K562 (cell line): ENCODE results near the gene TOMM40L. TPM values are rescaled to one million over a fixed set of nuclear protein-coding genes. Genes with fewer than 3 reads are reported as not detected.

Experiments used
- ATAC-seq: fragments of 200-7000 bp; cut with Tn5 transposase; 3 replicates; pipeline ENCODE4 v1.9.1; 2020; ENCODE audit warnings: moderate library complexity
- BruUV-seq: library from RNA; stranded (reverse); fragments of 400-500 nt; replicated peaks from 2 replicates; lab custom pipeline; 2021; lab: Mats Ljungman, UMichigan
- CTCF ChIA-PET: fragments of 300-600 bp; formaldehyde crosslinking; extraction: SDS; loops from one replicate; lab custom pipeline; 2021; ENCODE audit warnings: low intra/inter-chr PET ratio; lab: Yijun Ruan, JAX
- POLR2A ChIA-PET: fragments of 300-600, 350-650 bp; sonication (Branson Sonifier 250); formaldehyde crosslinking; extraction: SDS; loops from one replicate; lab custom pipeline; 2021; ENCODE audit warnings: antibody characterized with exemption, inconsistent platforms; lab: Yijun Ruan, JAX
- DNase-seq, 4 experiments: peaks; one replicate each; pipeline versions ENCODE4 v3.0.0 to v3.0.0-alpha.2; 2011 to 2018; ENCODE audit warnings: low spot score in 3 of 4, mixed read lengths in 3 of 4; ENCODE audit errors: extremely low read depth in 1 of 4
- FAIRE-seq: peaks from 2 replicates; lab custom pipeline; 2011; peaks lifted over from hg19 to GRCh38; lab: Jason Lieb, UNC
- H2AFZ ChIP-seq: 2 replicates; pipeline ENCODE4 v1.6.0; 2011; ENCODE audit warnings: low read depth, low read length, control low read depth, inconsistent platforms
- H3K27ac ChIP-seq: fragments of 200-600 bp; 3 replicates; pipeline ENCODE4 v1.8.0; 2011; ENCODE audit warnings: low read depth, mild to moderate bottlenecking, control low read depth, inconsistent platforms, low read length, moderate library complexity, mixed read lengths; ENCODE audit errors: extremely low read depth
- H3K27me3 ChIP-seq, 2 experiments: fragments of 300-600 bp in 1 of 2; 2 replicates in 1 of 2; 3 replicates in 1 of 2; pipeline versions ENCODE4 v1.6.0 to v1.8.0; 2011; ENCODE audit warnings: inconsistent platforms in 2 of 2, low read length in 2 of 2, mild to moderate bottlenecking in 1 of 2, mixed read lengths in 1 of 2, moderate library complexity in 1 of 2; ENCODE audit not compliant: control insufficient read depth in 2 of 2, insufficient read depth in 2 of 2
- H3K36me3 ChIP-seq: fragments of 300-600 bp; 3 replicates; pipeline ENCODE4 v1.8.0; 2011; ENCODE audit warnings: mild to moderate bottlenecking, low read length, inconsistent platforms; ENCODE audit not compliant: control insufficient read depth, insufficient read depth
- H3K4me1 ChIP-seq, 2 experiments: fragments of 200-600 bp in 1 of 2; replicated peaks in 1 of 2; 2 replicates in 1 of 2; 3 replicates in 1 of 2; pipeline versions ENCODE4 v1.5.1 to v1.8.0; 2011; ENCODE audit warnings: inconsistent platforms in 2 of 2, low read length in 2 of 2, mild to moderate bottlenecking in 1 of 2, mixed read lengths in 1 of 2, moderate library complexity in 1 of 2; ENCODE audit not compliant: control insufficient read depth in 2 of 2, insufficient read depth in 2 of 2
- H3K4me2 ChIP-seq: 2 replicates; pipeline ENCODE4 v1.6.1; 2011; ENCODE audit warnings: low read length, control low read depth, inconsistent platforms, mixed read lengths; ENCODE audit not compliant: insufficient read depth
- H3K4me3 ChIP-seq: fragments of 200-600 bp; sonication (generic), shearing (Covaris generic); 2 replicates; pipeline ENCODE4 v1.5.1; 2016; ENCODE audit warnings: control low read depth, inconsistent platforms
- H3K79me2 ChIP-seq: fragments of 200-600 bp; 3 replicates; pipeline ENCODE4 v1.8.0; 2011; ENCODE audit warnings: low read length, inconsistent platforms; ENCODE audit not compliant: control insufficient read depth, insufficient read depth
- H3K9ac ChIP-seq, 2 experiments: 2 replicates each; pipeline versions ENCODE4 v1.6.0 to v1.6.1; 2011; ENCODE audit warnings: low read depth in 2 of 2, low read length in 2 of 2, control low read depth in 1 of 2, inconsistent platforms in 1 of 2, mild to moderate bottlenecking in 1 of 2, mixed read lengths in 1 of 2; ENCODE audit not compliant: insufficient read depth in 1 of 2
- H3K9me1 ChIP-seq: one replicate; pipeline ENCODE4 v1.6.0; 2011; ENCODE audit warnings: inconsistent platforms, mild to moderate bottlenecking, low read length, moderate library complexity; ENCODE audit not compliant: control insufficient read depth, insufficient read depth
- H3K9me3 ChIP-seq: replicated peaks from 2 replicates; pipeline ENCODE4 v1.5.1; 2011; ENCODE audit warnings: low read depth, low read length, inconsistent platforms; ENCODE audit not compliant: control insufficient read depth, insufficient read depth
- H4K20me1 ChIP-seq: replicated peaks from 2 replicates; pipeline ENCODE4 v1.6.1; 2011; ENCODE audit warnings: low read length, inconsistent platforms, mixed read lengths; ENCODE audit not compliant: control insufficient read depth, insufficient read depth
- BACH1 ChIP-seq: fragments of 200-800 bp; sonication (Bioruptor generic); IDR thresholded peaks from 2 replicates; pipeline ENCODE4 v1.6.1; 2016; ENCODE audit warnings: missing genetic modification characterization, missing compliant biosample characterization
- ETV1 ChIP-seq: fragments of 450-650 bp; conservative IDR thresholded peaks from 2 replicates; pipeline ENCODE4 v1.6.1; 2016; ENCODE audit warnings: missing genetic modification characterization, control low read depth, low read depth, missing compliant biosample characterization
- ETV6 ChIP-seq, 3 experiments: fragments of 150-350 bp in 1 of 3; sonication (generic) in 1 of 3; formaldehyde crosslinking in 1 of 3; IDR thresholded peaks; 2 replicates each; pipeline versions ENCODE4 v1.6.1 to v1.8.0; 2014 to 2022; ENCODE audit warnings: borderline replicate concordance in 2 of 3, low read depth in 2 of 3, antibody characterized with exemption in 1 of 3, low read length in 1 of 3, mild to moderate bottlenecking in 1 of 3, missing genetic modification reagents in 1 of 3
- FOXJ3 ChIP-seq: sonication (generic); formaldehyde crosslinking; IDR thresholded peaks from 2 replicates; pipeline ENCODE4 v1.4.0; 2020; ENCODE audit warnings: mild to moderate bottlenecking, missing genetic modification reagents
- HDGF ChIP-seq: fragments of 450-650 bp; IDR thresholded peaks from 2 replicates; pipeline ENCODE4 v1.6.1; 2016
- HSF4 ChIP-seq: fragments of 250-450 bp; sonication (Bioruptor Pico); IDR thresholded peaks from 2 replicates; pipeline ENCODE4 v2.1.2; 2022; ENCODE audit warnings: mild to moderate bottlenecking, moderate library complexity, borderline replicate concordance
- ILK ChIP-seq: fragments of 450-650 bp; IDR thresholded peaks from 2 replicates; pipeline ENCODE4 v1.6.1; 2016; ENCODE audit warnings: missing genetic modification characterization, low read depth, mild to moderate bottlenecking, missing compliant biosample characterization, moderate library complexity, borderline replicate concordance
- NFATC3 ChIP-seq: fragments of 450-650 bp; IDR thresholded peaks from 2 replicates; pipeline ENCODE4 v1.6.1; 2017; ENCODE audit warnings: mild to moderate bottlenecking
- PPARD ChIP-seq: fragments of 250-450 bp; sonication (Bioruptor Pico); IDR thresholded peaks from 2 replicates; pipeline ENCODE4 v1.8.0; 2022; ENCODE audit warnings: inconsistent platforms, mild to moderate bottlenecking, moderate library complexity
- PRMT5 ChIP-seq: sonication (generic); formaldehyde crosslinking; IDR thresholded peaks from 2 replicates; pipeline ENCODE4 v1.5.0; 2020; ENCODE audit warnings: missing genetic modification reagents
- RFX5 ChIP-seq: IDR thresholded peaks from 2 replicates; pipeline ENCODE4 v1.6.1; 2011; ENCODE audit warnings: low read depth, mild to moderate bottlenecking, improper control_type of control experiment, low read length
- ZNF778 ChIP-seq: fragments of 450-650 bp; formaldehyde crosslinking; IDR thresholded peaks from 2 replicates; pipeline ENCODE4 v1.4.0; 2020; ENCODE audit warnings: mild to moderate bottlenecking, moderate library complexity
- WGBS: fragments of 100-300 bp; shearing (Covaris generic); methylation state at CpG from one replicate; pipeline ENCODE4 v1.1.6; 2016; ENCODE audit warnings: low coverage, mixed read lengths; ENCODE audit not compliant: insufficient coverage; ENCODE audit errors: missing lambda C conversion rate; 5-methylcytosine and 5-hydroxymethylcytosine counted together
- in situ Hi-C: fragments of 300-500 bp; cut with MboI; formaldehyde crosslinking; loops from 4 replicates; pipeline ENCODE4 v1.15.0; 2018; ENCODE audit warnings: inconsistent platforms, mixed read lengths
- intact Hi-C: fragments of 100-400 bp; cut with micrococcal nuclease; formaldehyde crosslinking; loops from 2 replicates; pipeline ENCODE4 v1.14.2; 2022
- polyA plus RNA-seq, 8 experiments: library from polyadenylated mRNA; depleted of rRNA in 4 of 8; stranded (reverse) in 5 of 8; unstranded in 3 of 8; fragments of >200 nt; fragmentation: Nextera tagmentation in 2 of 8; fragmentation: Illumina TruSeq in 1 of 8; extraction: Ambion mirVana in 2 of 8; extraction: Trizol in 1 of 8; gene quantifications; 2 replicates each; pipeline versions ENCODE4 v1.2.1 to v1.2.3, GENCODE V29; 2011 to 2014; ENCODE audit warnings: inconsistent platforms in 1 of 8, missing spikeins in 1 of 8
- total RNA-seq, 7 experiments: library from RNA; depleted of rRNA in 6 of 7; stranded (reverse); fragments of >200 nt in 6 of 7; fragmentation: Illumina TruSeq in 2 of 7; extraction: Trizol in 2 of 7; gene quantifications; 2 replicates each; pipeline versions ENCODE4 v1.2.1 to v1.2.3, GENCODE V29; 2011 to 2021; ENCODE audit warnings: low replicate concordance in 1 of 7
- TF ChIP-seq, protein P1 (sequence below): sonication (generic); formaldehyde crosslinking; IDR thresholded peaks from 2 replicates; pipeline ENCODE4 v1.8.0; 2022; ENCODE audit warnings: missing genetic modification reagents, mild to moderate bottlenecking, moderate library complexity, borderline replicate concordance
- TF ChIP-seq, protein P2 (sequence below), 2 experiments: fragments of 450-650 bp; conservative IDR thresholded peaks; 2 replicates each; pipeline ENCODE4 v1.6.1; 2017; ENCODE audit warnings: mild to moderate bottlenecking in 2 of 2, moderate library complexity in 2 of 2
- TF ChIP-seq, protein P3 (sequence below): fragments of 250-450 bp; sonication (Bioruptor Pico); IDR thresholded peaks from 2 replicates; pipeline ENCODE4 v1.8.0; 2022; ENCODE audit warnings: moderate library complexity, mild to moderate bottlenecking, inconsistent platforms
- TF ChIP-seq, protein P4 (sequence below): fragments of 450-650 bp; IDR thresholded peaks from 2 replicates; pipeline ENCODE4 v1.6.1; 2018; ENCODE audit not compliant: partially characterized antibody

Gene TOMM40L
- total and polyA plus RNA-seq, 9 of the 15 experiments (the other 6 are each of a cell fraction or from before 2014, with no cell fraction given), result 9.6 to 33.6 (median 25.2) TPM

DNA sequence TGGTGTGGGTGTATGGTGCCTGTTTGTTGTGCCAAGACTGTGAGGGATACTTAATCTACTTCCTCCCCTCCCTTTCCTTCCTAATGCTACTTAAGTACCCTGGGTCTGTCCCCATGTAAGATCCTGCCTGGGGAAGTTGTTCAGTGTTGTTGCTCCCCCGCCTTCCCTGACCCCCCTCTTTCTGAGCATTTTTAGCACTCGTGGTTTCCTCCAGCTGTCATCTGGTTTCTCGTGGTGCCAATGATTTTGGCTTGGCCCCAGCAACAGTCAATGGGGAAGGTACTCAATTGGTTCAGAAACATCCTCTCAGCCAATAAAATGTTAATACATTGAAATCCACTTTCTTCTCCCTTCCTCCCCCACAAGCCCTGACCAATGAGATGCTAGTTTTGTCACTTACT, 40.6 kb upstream of the TOMM40L start:
- BruUV-seq, result no TSS peak
- no peak overlapping the region for H3K4me2 ChIP-seq
- H4K20me1 ChIP-seq, result no peaks in the 10 kb centered on the region
- no peak overlapping the region for H3K4me3 ChIP-seq
- no peaks in the 10 kb centered on the region for H3K9me1 ChIP-seq
- H3K4me1 ChIP-seq, result peaks cover 20 to 38% of the 10 kb centered on the region in 2 experiments
- ATAC-seq, result no peak; the same call in 2 of the 3 replicates
- in situ Hi-C loops (no loop called here), intact Hi-C loops (no loop called here)
- no peak overlapping the region for H3K27ac ChIP-seq
- H3K9me3 ChIP-seq, result no peaks in the 10 kb centered on the region
- 11% methylated on average over 3 of the region's 3 CpGs for WGBS
- peak overlapping the region; percentile 76 for H2AFZ ChIP-seq
- ChIA-PET POLR2A (no interaction called here), CTCF (no interaction called here)
- no peaks in the 10 kb centered on the region for H3K79me2 ChIP-seq
- H3K9ac ChIP-seq, result no peak overlapping the region
- peak in 2 of 4 experiments; percentile 38 to 59 for DNase-seq
- H3K36me3 ChIP-seq, result no peaks in the 10 kb centered on the region
- H3K27me3 ChIP-seq, result no peaks in the 10 kb centered on the region
- no peak for FAIRE-seq
- no peak for TF ChIP-seq RFX5
- TF ChIP-seq ILK, result no peak
- TF ChIP-seq, protein P1, sequence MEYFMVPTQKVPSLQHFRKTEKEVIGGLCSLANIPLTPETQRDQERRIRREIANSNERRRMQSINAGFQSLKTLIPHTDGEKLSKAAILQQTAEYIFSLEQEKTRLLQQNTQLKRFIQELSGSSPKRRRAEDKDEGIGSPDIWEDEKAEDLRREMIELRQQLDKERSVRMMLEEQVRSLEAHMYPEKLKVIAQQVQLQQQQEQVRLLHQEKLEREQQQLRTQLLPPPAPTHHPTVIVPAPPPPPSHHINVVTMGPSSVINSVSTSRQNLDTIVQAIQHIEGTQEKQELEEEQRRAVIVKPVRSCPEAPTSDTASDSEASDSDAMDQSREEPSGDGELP (CRISPR knock-in tag), result peak; percentile 41; the same call in 1 of the 2 replicates
- peak; percentile 20; the same call in 1 of the 2 replicates for TF ChIP-seq ETV1 (tag)
- no peak for TF ChIP-seq NFATC3
- TF ChIP-seq ZNF778 (CRISPR knock-in tag), result no peak
- TF ChIP-seq HSF4 (CRISPR knock-in tag), result no peak
- TF ChIP-seq PRMT5 (CRISPR knock-in tag), result no peak
- TF ChIP-seq, protein P2, sequence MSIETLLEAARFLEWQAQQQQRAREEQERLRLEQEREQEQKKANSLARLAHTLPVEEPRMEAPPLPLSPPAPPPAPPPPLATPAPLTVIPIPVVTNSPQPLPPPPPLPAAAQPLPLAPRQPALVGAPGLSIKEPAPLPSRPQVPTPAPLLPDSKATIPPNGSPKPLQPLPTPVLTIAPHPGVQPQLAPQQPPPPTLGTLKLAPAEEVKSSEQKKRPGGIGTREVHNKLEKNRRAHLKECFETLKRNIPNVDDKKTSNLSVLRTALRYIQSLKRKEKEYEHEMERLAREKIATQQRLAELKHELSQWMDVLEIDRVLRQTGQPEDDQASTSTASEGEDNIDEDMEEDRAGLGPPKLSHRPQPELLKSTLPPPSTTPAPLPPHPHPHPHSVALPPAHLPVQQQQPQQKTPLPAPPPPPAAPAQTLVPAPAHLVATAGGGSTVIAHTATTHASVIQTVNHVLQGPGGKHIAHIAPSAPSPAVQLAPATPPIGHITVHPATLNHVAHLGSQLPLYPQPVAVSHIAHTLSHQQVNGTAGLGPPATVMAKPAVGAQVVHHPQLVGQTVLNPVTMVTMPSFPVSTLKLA (conservative IDR thresholded peaks at IDR 0.05), result 0 out of 4 replicates have a peak, but pooled peaks of 1 of the 2 experiments have one; percentile 37
- TF ChIP-seq HDGF, result no peak
- no peak for TF ChIP-seq PPARD (CRISPR knock-in tag)
- TF ChIP-seq, protein P3, sequence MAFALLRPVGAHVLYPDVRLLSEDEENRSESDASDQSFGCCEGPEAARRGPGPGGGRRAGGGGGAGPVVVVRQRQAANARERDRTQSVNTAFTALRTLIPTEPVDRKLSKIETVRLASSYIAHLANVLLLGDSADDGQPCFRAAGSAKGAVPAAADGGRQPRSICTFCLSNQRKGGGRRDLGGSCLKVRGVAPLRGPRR, result no peak
- TF ChIP-seq ETV6 (IDR thresholded peaks at IDR 0.05; ENCODE audit: borderline replicate concordance in 1 of 2, low read depth in 2 of 2, low read length in 1 of 2), result 0 out of 4 replicates have a peak, but pooled peaks of 1 of the 2 experiments have one; percentile 21
- TF ChIP-seq ETV6 (CRISPR knock-in tag; IDR thresholded peaks at IDR 0.05; ENCODE audit: borderline replicate concordance), result no peak
- no peak for TF ChIP-seq BACH1 (tag)
- no peak for TF ChIP-seq FOXJ3 (CRISPR knock-in tag)
- TF ChIP-seq, protein P4, sequence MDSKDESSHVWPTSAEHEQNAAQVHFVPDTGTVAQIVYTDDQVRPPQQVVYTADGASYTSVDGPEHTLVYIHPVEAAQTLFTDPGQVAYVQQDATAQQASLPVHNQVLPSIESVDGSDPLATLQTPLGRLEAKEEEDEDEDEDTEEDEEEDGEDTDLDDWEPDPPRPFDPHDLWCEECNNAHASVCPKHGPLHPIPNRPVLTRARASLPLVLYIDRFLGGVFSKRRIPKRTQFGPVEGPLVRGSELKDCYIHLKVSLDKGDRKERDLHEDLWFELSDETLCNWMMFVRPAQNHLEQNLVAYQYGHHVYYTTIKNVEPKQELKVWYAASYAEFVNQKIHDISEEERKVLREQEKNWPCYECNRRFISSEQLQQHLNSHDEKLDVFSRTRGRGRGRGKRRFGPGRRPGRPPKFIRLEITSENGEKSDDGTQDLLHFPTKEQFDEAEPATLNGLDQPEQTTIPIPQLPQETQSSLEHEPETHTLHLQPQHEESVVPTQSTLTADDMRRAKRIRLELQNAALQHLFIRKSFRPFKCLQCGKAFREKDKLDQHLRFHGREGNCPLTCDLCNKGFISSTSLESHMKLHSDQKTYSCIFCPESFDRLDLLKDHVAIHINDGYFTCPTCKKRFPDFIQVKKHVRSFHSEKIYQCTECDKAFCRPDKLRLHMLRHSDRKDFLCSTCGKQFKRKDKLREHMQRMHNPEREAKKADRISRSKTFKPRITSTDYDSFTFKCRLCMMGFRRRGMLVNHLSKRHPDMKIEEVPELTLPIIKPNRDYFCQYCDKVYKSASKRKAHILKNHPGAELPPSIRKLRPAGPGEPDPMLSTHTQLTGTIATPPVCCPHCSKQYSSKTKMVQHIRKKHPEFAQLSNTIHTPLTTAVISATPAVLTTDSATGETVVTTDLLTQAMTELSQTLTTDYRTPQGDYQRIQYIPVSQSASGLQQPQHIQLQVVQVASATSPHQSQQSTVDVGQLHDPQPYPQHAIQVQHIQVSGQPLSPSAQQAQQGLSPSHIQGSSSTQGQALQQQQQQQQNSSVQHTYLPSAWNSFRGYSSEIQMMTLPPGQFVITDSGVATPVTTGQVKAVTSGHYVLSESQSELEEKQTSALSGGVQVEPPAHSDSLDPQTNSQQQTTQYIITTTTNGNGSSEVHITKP, result peak; percentile 90
